Measurements from ENCODE around the gene CKAP5. TPM values are rescaled to one million over a fixed set of nuclear protein-coding genes. Genes with fewer than 3 reads are reported as not detected.

CKAP5 gene
- total RNA-seq, 1 donor = 99.3 TPM

- no peak for TF ChIP-seq CTCF (IDR thresholded peaks at IDR 0.05; ENCODE audit: insufficient read depth, low read depth, low read length)
- no peak for DNase-seq (ENCODE audit: low read depth)
- no peak overlapping the region for H3K4me3 ChIP-seq (ENCODE audit: low read depth, low read length)
Observed at GRCh38 chr11:46876471-46876870, 30.4 kb upstream of the CKAP5 start.

DNA sequence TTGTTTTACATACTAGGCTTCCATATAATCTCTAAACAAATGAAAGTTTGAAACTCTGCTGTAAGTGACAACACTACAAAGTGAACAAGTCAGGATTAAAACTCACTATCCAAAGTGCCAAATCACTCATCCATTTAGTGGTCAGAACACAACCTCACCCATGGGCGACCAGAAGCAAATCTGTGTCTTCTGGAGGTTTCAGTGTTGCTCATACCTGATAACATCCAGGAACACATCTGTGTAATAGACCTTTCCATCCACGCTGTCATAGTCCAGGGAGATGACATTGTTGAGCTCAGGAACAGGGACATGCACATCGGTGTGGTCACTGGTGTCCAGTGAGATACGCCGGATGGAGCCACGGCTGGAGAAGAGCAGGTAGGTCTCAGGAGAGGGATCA is 28.5 kb upstream of the CKAP5 start:
- no peak for TF ChIP-seq CTCF (IDR thresholded peaks at IDR 0.05; ENCODE audit: insufficient read depth, low read depth, low read length)
- DNase-seq (ENCODE audit: low read depth) = no peak
- no peak overlapping the region for H3K4me3 ChIP-seq (ENCODE audit: low read depth, low read length)

DNA sequence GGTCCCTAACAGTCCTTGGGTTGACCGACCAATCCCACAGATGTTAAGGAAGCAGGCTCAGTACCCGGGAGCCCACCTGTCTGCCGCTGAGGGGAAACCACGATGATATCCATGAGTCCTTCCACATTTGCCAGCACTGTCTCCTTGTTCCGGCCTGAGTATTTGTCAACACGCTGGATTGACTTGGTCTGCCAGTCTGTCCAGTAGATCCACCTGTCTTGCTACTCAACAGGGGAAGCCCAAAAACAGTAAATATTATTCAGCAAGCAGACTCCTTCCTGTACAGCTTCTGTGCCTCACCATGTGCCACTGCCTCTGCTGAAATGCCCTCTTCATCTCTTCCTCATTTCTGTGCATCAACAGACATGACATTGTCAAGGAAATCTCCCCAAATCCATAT is 22.8 kb upstream of the CKAP5 start:
- TF ChIP-seq CTCF (IDR thresholded peaks at IDR 0.05; ENCODE audit: insufficient read depth, low read depth, low read length) = no peak
- DNase-seq (ENCODE audit: low read depth) = no peak
- H3K4me3 ChIP-seq (ENCODE audit: low read depth, low read length) = no peak overlapping the region

GRCh38 chr11:46865340-46865739 is 19.3 kb upstream of the CKAP5 start:
- DNase-seq (ENCODE audit: low read depth) = peak; percentile 87
- no peak for TF ChIP-seq CTCF (IDR thresholded peaks at IDR 0.05; ENCODE audit: insufficient read depth, low read depth, low read length)
- H3K4me3 ChIP-seq (ENCODE audit: low read depth, low read length) = no peak overlapping the region

- no peak for DNase-seq (ENCODE audit: low read depth)
- TF ChIP-seq CTCF (IDR thresholded peaks at IDR 0.05; ENCODE audit: insufficient read depth, low read depth, low read length) = no peak
- no peak overlapping the region for H3K4me3 ChIP-seq (ENCODE audit: low read depth, low read length)
Observed at GRCh38 chr11:46860218-46860617, 14.1 kb upstream of the CKAP5 start.

DNA sequence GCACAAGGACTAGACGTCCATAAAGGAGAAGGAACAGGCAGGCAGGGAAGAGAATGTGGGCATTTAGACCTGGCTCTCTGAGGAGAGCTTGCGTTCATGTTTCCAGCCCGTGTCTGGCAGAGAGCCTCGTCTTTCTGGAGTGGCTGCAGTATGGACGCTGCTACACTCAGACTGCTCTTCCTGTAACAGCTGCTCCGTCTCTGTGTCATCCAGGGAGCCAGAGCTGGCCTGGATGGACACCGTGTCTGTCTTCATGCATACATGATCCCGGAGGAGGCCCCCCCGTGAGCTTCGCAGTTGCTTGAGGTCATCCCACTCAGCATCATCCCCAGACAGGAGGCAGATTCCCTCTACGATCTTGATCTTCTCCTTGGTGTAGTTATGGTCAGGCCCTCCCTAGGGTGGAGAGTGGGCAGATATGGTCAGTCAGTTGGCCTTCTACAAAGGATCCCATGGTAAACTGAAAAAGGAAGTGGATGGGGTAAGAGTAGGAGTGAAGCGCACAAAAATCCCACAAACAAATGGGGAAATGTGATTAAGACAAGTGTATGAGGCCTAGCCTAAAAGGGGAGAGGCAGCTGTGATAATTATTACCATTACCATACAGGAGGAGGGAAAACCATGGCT is 13.0 kb upstream of the CKAP5 start:
- no peak for TF ChIP-seq CTCF (IDR thresholded peaks at IDR 0.05; ENCODE audit: insufficient read depth, low read depth, low read length)
- no peak overlapping the region for H3K4me3 ChIP-seq (ENCODE audit: low read depth, low read length)
- DNase-seq (ENCODE audit: low read depth) = no peak

GRCh38 chr11:46857666-46858065 is 11.6 kb upstream of the CKAP5 start:
- no peak for DNase-seq (ENCODE audit: low read depth)
- no peak for TF ChIP-seq CTCF (IDR thresholded peaks at IDR 0.05; ENCODE audit: insufficient read depth, low read depth, low read length)

More at GRCh38 chr11:46857666-46858065, 11.6 kb upstream of the CKAP5 start:
- no peak overlapping the region for H3K4me3 ChIP-seq (ENCODE audit: low read depth, low read length)

All from fibroblast of villous mesenchyme (primary cell).